Loucy (cell line): ENCODE measurements around the gene PLAU.

ENCODE experiments used
- H2AFZ ChIP-seq: fragments of 200-600 bp; sonication (generic); 2 replicates; pipeline ENCODE4 v1.6.0; 2016; ENCODE audit warnings: antibody characterized with exemption, mild to moderate bottlenecking, low read length, moderate library complexity
- H3F3A ChIP-seq: fragments of 200-600 bp; 2 replicates; pipeline ENCODE4 v1.6.0; 2016; ENCODE audit warnings: antibody characterized with exemption, low read depth, mild to moderate bottlenecking
- H3K27me3 ChIP-seq: fragments of 200-600 bp; sonication (generic); 2 replicates; pipeline ENCODE4 v1.6.1; 2014; ENCODE audit warnings: low read length, mild to moderate bottlenecking; ENCODE audit not compliant: insufficient read depth, poor library complexity, severe bottlenecking
- H3K36me3 ChIP-seq: fragments of 200-600 bp; sonication (generic); 2 replicates; pipeline ENCODE4 v1.6.1; 2016; ENCODE audit warnings: low read length; ENCODE audit not compliant: insufficient read depth
- H3K4me1 ChIP-seq: fragments of 200-600 bp; sonication (generic); 2 replicates; pipeline ENCODE4 v1.5.1; 2014; ENCODE audit warnings: low read length, mild to moderate bottlenecking; ENCODE audit not compliant: insufficient read depth, poor library complexity, severe bottlenecking
- H3K4me2 ChIP-seq: fragments of 200-600 bp; sonication (generic); 2 replicates; pipeline ENCODE4 v1.6.0; 2014; ENCODE audit warnings: antibody characterized with exemption, low read length, low read depth, mild to moderate bottlenecking; ENCODE audit not compliant: poor library complexity, severe bottlenecking
- H3K4me3 ChIP-seq: fragments of 200-600 bp; sonication (generic); 2 replicates; pipeline ENCODE4 v1.5.1; 2014; ENCODE audit warnings: low read length, mild to moderate bottlenecking, mixed read lengths; ENCODE audit not compliant: poor library complexity, severe bottlenecking
- H3K79me2 ChIP-seq: fragments of 200-600 bp; sonication (generic); 2 replicates; pipeline ENCODE4 v1.6.1; 2014; ENCODE audit warnings: low read length; ENCODE audit not compliant: insufficient read depth
- H3K9ac ChIP-seq: fragments of 200-600 bp; sonication (generic); 2 replicates; pipeline ENCODE4 v1.6.0; 2014; ENCODE audit warnings: mild to moderate bottlenecking, low read depth, low read length, moderate library complexity; ENCODE audit not compliant: poor library complexity, severe bottlenecking
- H3K9me2 ChIP-seq: fragments of 200-600 bp; sonication (generic); replicated peaks from 2 replicates; pipeline ENCODE4 v1.6.1; 2016; ENCODE audit warnings: low read depth, low read length, mixed read lengths
- H3K9me3 ChIP-seq: fragments of 200-600 bp; sonication (generic); 2 replicates; pipeline ENCODE4 v1.6.1; 2014; ENCODE audit warnings: mild to moderate bottlenecking, antibody characterized with exemption, low read length, low read depth; ENCODE audit not compliant: insufficient read depth
- H4K20me1 ChIP-seq: fragments of 200-600 bp; sonication (generic); 2 replicates; pipeline ENCODE4 v1.6.0; 2014; ENCODE audit warnings: antibody characterized with exemption, low read length, mild to moderate bottlenecking; ENCODE audit not compliant: insufficient read depth, poor library complexity, severe bottlenecking
- EZH2phosphoT487 ChIP-seq: fragments of 200-600 bp; IDR thresholded peaks from 2 replicates; pipeline ENCODE4 v1.6.1; 2018; ENCODE audit warnings: antibody characterized with exemption, mild to moderate bottlenecking, moderate library complexity, borderline replicate concordance
- TF ChIP-seq, protein P1 (sequence below): fragments of 200-600 bp; sonication (generic); conservative IDR thresholded peaks from 2 replicates; pipeline ENCODE4 v1.5.1; 2014; ENCODE audit warnings: mild to moderate bottlenecking, antibody characterized with exemption, low read length

The PLAU gene

DNA sequence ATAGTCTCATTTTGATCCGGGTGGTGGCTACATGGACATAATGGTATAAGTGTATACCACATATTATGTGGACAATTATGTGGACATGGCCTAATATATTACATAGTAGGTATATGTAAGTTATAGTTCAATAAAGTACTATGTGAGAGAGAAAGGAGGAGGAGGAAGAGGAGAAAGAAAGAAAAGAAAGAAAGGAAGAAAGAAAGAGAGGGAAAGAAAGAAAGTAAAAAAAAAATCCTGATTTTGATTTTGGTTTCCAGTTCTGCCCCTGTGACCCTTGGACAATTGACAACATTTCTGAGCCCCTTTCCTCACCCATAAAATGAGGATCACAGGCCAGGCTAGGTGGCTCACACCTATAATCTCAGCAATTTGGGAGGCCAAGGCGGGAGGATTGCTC lies 44.8 kb downstream of the PLAU start:
- H3K9ac ChIP-seq, result peak overlapping the region; percentile 31
- no peaks in the 10 kb centered on the region for H3K36me3 ChIP-seq
- no peak for TF ChIP-seq EZH2phosphoT487
- TF ChIP-seq, protein P1, sequence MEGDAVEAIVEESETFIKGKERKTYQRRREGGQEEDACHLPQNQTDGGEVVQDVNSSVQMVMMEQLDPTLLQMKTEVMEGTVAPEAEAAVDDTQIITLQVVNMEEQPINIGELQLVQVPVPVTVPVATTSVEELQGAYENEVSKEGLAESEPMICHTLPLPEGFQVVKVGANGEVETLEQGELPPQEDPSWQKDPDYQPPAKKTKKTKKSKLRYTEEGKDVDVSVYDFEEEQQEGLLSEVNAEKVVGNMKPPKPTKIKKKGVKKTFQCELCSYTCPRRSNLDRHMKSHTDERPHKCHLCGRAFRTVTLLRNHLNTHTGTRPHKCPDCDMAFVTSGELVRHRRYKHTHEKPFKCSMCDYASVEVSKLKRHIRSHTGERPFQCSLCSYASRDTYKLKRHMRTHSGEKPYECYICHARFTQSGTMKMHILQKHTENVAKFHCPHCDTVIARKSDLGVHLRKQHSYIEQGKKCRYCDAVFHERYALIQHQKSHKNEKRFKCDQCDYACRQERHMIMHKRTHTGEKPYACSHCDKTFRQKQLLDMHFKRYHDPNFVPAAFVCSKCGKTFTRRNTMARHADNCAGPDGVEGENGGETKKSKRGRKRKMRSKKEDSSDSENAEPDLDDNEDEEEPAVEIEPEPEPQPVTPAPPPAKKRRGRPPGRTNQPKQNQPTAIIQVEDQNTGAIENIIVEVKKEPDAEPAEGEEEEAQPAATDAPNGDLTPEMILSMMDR, result no peak
- H3K4me2 ChIP-seq, result peak overlapping the region; percentile 85
- H3K9me3 ChIP-seq, result no peaks in the 10 kb centered on the region
- no peaks in the 10 kb centered on the region for H3K9me2 ChIP-seq
- H4K20me1 ChIP-seq, result no peaks in the 10 kb centered on the region
- H3K4me3 ChIP-seq, result no peak overlapping the region
- peaks cover 19% of the 10 kb centered on the region for H3K4me1 ChIP-seq
- no peak overlapping the region for H2AFZ ChIP-seq
- no peaks in the 10 kb centered on the region for H3K79me2 ChIP-seq
- no peaks in the 10 kb centered on the region for H3K27me3 ChIP-seq
- H3F3A ChIP-seq, result peaks cover 6% of the 10 kb centered on the region

DNA sequence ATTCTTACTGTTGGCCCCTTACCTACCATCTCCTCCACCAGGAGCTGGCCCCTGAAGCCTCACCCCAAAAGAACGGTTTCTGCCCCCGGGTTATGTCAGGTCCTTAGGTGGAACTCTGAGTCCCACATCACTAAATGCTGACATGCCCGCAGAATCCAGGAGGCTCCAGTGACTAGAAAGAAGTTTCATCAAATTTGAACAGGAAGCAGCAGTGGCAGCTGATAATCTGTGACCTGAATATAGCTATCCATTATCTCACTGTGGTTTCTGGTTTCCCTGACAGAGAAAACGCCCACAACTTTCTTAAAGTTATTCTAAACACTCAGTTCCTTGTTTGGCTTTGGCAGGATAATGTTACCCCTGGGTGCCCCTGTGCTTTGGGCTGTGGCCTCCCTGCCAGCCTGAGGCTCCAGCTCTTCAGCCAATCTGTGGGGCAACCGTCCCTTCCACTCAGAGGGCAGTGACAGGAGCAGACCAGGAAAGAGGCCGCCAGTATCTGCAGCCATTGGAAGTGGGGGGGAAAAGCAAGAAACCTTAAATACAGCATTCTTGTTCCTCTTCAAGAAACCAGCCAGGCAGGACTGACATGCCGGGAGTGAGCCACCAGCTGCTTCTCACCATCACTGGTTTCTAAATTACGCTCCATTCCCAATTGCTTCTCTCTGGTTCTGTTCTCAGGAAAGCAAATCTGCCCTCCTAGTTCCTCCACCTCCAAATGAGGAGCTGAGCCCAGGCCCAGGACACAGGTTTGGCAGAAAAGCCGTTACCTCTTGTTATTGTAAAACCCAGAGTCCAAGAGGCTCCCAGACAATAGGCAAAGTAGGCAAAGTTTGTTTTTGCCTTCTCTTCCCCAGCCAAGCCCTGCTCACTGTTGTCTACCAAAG lies 45.8 kb downstream of the PLAU start:
- Histone ChIP-seq H3K79me2 (no peaks in the 10 kb centered on the region), H3K9ac (peak overlapping the region; percentile 68)

DNA sequence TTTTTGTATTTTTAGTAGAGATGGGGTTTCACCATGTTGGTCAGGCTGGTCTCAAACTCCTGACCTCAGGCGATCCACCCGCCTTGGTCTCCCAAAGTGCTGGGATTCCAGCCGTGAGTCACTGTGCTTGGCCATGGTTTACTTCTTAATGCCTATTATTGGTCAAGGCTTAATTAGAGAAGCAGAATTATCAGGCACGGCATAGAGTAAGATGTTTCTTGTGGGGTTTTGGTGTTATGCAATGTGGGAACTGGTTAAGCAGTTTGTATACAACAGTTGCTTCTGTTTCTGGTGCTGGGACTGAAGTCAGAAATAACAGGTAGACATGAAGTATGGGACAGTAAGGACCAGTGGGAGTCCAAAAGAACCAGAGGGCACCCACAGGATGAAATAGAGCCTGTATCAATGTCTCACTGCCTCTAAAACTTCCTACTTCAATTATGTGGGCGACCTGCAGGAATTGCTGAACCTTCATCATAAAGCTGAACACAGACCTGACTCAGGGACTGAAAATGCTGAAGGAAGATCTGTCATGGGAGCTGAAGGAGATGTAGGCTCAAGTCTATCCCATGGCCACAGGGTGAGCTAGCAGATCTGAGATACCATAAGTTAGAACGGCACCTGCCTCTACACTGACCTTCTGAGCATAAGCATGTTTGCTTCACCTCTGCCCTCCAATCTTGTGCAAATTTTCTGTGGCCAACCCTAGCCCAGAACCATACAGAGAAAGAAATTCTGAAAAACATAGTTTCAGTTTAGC lies 48.7 kb downstream of the PLAU start:
- no peaks in the 10 kb centered on the region for H3K79me2 ChIP-seq
- no peaks in the 10 kb centered on the region for H3K27me3 ChIP-seq
- H3K9me3 ChIP-seq, result no peaks in the 10 kb centered on the region
- H2AFZ ChIP-seq, result 0 out of 2 replicates have a peak overlapping the region, but pooled peaks have one; percentile 50
- H3F3A ChIP-seq, result peaks cover 6% of the 10 kb centered on the region
- no peak overlapping the region for H3K9ac ChIP-seq
- no peaks in the 10 kb centered on the region for H4K20me1 ChIP-seq
- H3K4me1 ChIP-seq, result peaks cover 19% of the 10 kb centered on the region
- H3K9me2 ChIP-seq, result no peaks in the 10 kb centered on the region
- no peak overlapping the region for H3K4me2 ChIP-seq
- H3K36me3 ChIP-seq, result no peaks in the 10 kb centered on the region
- no peak overlapping the region for H3K4me3 ChIP-seq
- TF ChIP-seq EZH2phosphoT487, result no peak
- TF ChIP-seq, protein P1, result no peak

More for the DNA sequence above, 45.8 kb downstream of the PLAU start:
- Histone ChIP-seq H3K9me2 (no peaks in the 10 kb centered on the region), H3K4me2 (peak overlapping the region; percentile 85), H3F3A (peaks cover 6% of the 10 kb centered on the region), H3K36me3 (no peaks in the 10 kb centered on the region), H3K4me1 (peaks cover 19% of the 10 kb centered on the region), H3K9me3 (no peaks in the 10 kb centered on the region), H4K20me1 (no peaks in the 10 kb centered on the region), H3K4me3 (peak overlapping the region; percentile 64), H2AFZ (peak overlapping the region; percentile 49), H3K27me3 (no peaks in the 10 kb centered on the region)
- no peak for TF ChIP-seq EZH2phosphoT487
- TF ChIP-seq, protein P1, result no peak
